NCI-H2107 (cell line): ENCODE results near the gene DLX3.
A peak's percentile ranks its signal among the peaks of the same experiment; 100 is the strongest.

Experiments
- DNase-seq: peaks from one replicate; lab custom pipeline; 2025; lab: John Stamatoyannopoulos, UW

Gene DLX3

DNA sequence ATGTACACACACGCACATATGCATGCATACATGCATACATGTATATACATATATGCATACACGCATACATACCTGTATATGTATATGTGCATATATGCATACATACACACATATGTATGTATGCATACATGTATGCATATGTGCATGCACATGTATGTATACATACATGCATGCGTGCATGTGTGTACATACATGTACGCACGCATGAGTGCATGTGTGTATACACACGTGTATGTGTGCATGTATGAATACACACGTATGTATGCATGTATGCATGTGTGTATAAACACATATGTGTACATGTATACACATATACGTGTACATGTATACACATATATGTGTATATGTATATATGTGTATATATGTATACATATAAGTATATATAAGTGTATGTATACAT lies 28.5 kb upstream of the DLX3 start:
- no peak for DNase-seq

DNA sequence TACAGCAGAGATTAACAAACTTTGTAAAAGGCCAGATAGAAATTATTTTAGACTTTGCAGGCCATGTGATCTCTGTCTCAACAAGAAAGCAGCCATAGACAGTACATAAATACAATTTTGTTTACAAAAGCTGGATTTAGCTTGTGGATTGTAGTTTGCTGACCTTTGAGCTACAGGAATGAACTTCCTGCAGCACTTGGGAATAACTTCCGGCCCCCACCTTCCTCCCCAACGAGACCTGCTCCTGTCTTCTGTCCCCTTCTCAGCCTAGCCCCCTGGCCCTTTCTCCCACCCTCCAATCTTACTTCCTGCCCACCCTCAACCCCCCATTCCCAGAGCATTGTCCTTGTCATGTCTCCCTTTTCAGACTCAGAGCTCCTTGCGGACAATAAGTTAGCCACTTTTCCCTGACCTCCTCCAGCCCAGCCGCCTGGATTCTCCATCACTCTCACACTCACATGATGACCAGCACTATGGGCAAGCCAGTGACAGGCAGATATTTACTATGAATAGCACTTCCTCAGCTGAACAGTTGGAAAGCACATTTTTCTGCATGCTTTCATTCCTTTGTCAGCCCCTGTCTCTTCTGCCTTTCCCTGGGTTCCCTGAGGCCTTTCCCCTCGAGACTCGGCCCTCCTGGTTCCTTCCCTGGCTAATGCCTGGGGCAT lies 27.6 kb upstream of the DLX3 start:
- DNase-seq = no peak

DNA sequence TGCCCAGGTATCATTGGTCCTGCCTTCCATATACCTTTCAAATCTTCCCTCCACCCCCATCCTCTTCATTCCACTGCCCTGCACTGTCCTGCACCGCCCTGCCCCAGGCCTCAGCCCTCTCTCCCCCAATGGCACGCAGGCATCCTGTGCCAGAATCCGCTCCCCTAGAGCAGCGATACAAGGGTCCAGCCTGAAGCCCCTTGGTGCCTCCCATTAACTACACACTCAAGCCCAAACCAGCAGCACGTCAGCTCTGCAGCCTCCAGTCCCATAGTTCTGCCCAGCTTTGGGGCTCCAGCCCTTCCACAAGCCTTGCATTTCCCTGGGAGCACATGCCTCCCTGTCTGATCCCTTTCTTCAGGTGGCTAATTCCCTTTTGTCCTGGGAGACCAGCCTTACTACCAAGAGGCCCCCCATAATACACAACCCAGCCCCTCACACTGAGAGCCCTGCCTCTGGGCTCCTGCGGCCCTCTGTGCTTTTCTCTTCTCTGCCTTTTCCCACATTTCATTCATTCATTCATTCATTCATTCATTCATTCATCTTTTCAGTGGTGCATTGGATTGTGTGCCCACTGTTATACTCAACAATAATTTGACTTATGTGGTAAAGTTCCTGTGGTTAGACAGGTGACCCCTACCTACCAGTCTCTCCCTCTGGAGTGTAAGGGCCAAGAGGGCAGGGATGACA lies 26.8 kb upstream of the DLX3 start:
- no peak for DNase-seq

DNA sequence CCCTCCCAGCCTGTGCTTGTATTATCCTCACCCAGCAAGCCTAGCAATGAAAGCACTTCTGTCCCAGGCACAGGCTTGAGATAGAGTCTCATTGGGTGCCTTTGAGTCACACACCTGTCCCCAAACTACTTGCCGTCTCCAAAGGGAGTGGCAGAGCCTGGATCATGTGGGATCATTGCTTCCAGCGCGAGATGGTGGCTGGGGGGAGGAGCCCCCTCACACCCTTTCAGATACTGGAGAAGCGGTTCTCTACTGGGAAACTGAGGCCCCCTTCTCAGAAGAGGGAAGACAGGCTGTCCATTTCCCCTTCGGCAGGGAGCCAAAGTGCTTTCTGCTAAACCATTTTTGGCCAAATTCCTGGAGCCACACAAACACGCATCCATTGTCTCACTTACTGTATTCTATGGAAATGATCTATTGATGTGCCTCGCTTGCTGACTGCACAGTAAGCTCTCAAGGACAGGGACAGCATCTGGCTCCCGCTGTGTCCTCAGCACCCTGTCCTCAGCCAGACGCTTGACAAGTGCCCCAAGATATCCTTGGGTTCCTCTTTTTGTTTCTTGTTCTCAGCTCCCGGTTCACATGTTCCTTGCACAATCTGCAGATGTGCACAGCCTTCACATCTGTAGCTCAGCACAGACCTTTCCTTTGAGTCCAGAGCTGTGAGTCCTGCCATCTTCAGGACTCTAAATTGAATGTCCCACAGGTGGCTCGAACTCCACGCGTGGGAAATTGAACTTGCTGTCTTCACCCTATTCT lies 26.0 kb upstream of the DLX3 start:
- DNase-seq = no peak

DNA sequence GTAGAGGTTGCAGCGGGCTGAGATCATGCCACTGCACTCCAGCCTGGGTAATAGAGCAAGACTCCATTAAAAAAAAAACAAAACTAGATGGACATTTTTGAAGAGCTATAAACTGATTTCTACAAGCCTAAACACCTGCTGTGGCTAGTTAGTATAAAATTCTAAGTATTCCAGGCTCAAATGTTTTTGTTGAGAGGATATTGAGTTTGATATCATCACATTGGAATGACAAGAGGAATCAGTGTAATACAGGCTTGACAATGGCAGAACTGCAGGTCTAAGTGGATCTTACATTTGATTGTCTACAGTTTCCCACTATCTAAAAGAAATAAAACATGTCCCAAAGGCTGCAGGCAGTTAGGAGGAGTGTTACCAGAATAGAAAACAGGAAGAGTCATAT lies 23.9 kb upstream of the DLX3 start:
- no peak for DNase-seq

DNA sequence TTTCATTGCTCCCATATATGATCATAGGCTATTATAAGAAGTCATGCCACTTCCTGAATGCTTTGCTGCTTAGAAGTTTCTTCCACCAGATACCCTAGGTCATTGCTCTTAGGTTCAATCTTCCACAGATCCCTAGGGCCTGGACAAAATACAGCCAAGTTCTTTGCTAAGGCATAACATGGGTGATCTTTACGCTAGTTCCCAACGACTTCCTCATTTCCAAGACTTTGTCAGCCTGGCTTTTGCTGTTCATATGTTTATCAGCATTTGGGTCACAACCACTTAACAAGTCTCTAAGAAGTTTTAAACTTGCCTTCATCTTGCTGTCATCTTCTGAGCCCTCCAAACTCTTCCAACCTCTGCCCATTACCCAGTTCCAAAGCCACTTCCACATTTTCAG lies 20.1 kb upstream of the DLX3 start:
- DNase-seq = no peak

DNA sequence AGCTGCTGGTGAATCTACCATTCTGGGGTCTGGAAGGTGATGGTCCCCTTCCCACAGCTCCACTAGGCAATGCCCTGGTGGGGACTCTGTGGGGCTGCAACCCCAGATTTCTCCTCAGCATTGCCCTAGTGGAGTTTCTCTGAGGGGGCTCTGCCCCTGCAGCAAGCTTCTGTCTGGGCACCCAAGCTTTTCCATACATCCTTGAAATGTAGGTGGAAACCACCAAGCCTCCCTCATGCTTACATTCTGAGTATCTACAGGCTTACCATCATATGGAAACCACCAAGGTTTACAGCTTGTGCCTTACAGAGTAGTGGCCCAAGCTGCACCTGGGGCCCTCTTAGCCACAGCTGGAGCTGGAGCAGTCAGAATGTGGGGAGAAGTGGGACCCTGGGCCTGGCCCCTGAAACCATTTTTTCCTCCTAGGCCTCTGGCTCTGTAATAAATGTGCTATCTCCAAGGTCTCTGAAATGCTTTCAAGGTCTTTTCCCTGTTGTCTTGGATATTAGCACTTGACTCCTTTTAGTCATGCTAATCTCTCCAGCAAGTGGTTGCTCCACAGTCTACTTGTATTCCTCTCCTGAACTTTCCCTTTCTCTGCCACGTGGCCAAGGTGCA lies 19.6 kb upstream of the DLX3 start:
- DNase-seq = no peak

DNA sequence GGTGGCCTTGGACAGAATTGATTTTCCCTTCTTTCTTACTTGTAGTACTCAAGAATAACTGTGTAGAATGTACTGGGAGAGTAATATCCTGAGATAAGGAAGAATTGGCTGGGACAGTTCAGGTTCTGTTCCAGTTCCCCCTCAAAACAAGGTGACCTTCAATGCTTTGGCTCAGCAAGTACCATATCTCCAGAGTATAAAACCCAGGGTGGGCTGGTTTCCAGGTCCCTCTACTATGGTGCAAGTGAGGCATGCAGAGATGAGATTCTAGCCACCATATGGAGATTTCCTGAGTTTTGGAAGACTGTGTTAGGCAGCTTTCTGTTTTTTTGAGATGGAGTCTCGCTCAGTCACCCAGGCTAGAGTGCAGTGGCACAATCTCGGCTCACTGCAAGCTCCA lies 18.1 kb upstream of the DLX3 start:
- DNase-seq = no peak

DNA sequence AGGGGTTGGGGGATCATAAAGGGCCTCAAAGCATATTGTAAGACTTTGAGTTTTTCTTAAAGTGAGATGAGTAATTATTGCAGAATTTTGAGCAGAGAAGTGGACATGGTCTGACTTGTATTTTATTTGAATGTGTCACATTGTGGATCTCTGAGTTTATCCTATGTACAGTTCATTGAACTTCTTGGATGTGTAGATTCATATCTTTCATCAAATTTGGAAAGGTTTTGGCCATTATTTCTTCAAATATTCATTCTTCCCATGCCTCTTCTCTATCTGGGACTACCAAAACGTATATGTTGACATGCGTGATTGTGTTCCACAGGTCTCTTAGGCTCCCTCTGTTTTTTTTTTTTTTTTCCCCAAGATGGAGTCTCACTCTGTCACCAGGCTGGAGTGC lies 14.3 kb upstream of the DLX3 start:
- DNase-seq = no peak

DNA sequence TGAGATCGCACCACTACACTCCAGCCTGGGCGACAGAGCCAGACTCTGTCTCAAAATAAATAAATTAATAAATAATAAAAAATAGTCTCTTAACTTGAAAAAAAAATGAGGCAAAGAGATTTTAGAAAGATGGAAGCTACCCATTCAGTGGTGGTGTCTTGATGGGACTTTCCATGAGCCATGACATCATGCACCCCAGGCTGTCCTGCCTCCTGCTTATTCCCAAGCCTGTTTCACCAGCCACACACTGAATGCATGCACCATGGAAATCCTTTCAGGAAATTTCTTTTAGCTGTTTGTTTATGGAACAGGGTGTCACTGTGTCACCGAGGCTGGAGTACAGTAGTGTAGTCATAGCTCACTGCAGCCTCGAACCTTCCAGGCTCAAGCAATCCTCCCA lies 8.9 kb upstream of the DLX3 start:
- DNase-seq = no peak

DNA sequence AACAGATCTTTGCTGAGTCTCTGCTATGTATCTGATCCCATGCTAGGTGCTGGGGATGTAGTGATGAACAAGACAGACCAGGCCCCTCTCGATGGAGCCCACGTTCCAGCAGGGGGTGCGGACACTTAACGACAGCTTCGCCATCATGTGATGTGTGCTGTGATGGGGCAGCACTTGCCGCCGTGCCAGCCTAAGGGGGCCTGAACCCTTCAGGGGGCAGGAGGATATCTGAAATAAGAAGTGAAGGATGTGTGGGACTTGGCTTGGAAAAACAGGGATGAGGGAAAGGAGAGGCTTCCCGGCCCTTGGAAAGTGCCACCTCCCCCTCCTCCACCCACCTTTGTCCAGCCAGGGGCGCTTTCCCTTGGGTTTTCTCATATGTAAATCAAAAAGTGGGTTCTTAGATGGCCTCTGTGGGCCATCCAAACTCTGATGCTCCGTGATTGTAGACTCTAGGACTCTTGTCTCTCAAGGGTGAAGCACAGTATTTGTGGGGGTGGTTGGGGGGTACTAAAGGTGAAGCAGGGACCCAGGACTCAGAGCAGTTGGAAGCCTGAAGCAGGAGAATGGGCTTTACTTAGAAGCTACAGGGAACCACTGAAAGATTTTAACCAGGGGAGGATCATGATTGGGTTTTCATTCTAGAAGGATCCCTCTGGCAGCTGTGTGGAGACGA lies 4.0 kb upstream of the DLX3 start:
- no peak for DNase-seq

DNA sequence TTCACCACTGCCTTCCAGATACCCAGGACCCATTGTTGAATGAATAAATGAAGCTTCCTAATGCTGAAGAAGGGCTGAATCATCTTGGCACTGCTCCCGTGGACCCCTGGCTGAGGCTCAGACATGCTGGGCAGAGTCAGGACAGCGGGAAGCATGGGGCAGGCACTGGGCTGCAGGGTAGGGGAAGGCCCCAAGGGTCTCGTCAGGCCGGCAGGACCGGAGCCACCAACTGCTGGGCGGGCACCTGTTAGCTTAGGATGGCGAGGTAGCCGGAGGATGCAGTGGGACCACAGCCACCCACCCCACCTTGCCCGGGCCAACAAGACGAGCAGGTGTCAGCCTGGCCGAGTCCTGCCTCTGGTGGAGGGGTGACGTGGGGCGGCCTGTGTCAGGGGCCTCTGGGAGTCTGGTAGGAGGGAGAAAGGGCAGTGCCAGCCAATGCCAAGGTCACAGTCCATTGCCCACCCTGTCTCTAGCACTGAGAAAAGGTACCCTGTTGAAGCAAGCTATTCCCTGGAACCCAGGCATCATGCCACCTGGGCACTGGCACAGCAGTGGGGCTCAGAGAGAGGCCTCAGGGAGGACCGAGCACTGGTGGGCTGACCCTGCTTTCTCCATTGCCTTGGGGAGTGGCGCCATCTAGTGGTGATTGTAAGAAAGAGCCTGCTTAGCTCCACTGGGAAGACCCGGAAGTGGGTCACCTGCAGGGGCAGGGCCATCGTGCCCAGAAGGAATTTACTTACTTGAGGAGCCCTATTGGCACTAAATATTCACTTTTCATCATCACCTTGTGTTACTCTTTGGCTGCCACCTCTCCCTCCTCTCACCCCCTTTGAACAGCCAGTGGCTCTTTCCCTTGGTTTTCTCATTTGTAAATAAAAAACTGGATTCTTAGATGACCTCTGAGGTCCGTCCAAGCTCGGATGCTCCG lies 3.0 kb upstream of the DLX3 start:
- peak; percentile 66 for DNase-seq

DNA sequence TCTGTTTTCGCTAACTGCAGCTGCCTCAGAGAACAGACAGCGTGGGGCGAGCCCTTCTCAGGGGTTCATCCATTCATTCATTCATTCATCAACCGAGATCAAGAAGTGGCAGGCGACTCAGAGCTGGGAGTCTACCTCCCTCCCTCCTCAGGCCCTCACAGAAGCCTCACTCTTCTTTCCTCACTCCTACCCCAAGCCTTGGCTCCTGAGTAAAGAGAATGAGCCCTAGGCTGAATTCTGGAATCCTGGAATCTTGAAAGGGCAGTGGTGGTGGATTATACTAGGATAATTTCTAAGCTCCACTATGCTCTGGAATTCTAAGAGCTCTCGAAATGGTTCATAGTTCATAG lies 2.3 kb upstream of the DLX3 start:
- no peak for DNase-seq

DNA sequence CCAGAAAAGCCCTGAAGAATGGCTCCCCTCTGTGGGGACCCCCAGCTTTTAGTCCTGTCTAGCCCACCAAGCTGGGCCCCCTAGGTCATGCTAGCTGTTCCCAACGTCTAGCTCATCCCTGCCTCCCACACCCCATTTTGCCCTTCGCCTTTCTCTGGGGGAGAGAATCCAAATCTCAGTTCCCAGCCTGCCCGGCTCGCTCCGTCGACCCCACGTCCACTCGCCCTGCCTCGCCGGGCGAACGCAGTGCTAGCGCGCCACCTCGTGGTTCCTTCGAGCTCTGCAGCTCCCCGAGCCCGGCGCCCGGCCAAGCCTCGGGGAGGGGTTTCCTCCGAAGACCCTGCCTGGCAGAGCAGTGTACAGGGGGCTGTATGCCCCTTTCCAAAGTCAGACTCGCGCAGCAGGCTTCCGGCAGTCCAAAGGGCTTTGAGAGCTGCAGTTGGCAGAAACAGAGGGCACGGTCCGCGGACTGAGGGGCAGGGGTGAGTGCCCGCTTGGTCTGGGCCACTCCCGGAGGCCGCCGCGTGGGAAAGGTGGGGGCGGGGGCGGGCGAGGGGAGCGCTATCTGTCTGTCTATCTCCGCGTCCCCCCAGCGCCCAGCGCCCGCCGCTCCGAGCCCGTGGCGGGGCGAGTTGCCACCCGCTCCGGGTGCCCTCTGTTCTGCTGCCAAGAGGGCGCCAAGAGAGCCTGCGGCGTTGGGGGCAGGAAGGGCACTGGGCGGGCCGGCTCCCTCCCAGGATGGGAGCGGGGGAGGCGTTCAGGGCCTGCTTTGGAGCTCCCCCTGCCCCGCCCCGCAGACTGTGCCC lies 1.7 kb upstream of the DLX3 start:
- DNase-seq = peak; percentile 28

DNA sequence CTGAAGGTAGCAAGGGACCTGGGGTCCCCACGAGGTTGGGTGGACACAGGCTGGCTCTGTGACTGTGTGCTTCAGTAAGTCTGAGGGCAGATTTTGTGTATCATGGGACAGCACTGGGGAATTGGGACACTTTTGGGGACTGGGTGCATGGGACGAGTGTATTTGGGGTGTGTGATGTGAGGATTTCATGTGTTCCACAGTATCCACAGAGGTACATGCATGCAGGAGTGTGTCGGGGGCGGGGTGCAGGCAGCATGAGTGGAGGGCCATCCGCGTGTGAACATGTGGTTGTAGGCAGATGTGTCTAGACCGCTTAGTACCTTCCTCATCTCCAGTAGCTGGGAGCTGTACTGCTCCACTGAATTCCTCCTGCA lies 1.1 kb upstream of the DLX3 start:
- DNase-seq = no peak

DNA sequence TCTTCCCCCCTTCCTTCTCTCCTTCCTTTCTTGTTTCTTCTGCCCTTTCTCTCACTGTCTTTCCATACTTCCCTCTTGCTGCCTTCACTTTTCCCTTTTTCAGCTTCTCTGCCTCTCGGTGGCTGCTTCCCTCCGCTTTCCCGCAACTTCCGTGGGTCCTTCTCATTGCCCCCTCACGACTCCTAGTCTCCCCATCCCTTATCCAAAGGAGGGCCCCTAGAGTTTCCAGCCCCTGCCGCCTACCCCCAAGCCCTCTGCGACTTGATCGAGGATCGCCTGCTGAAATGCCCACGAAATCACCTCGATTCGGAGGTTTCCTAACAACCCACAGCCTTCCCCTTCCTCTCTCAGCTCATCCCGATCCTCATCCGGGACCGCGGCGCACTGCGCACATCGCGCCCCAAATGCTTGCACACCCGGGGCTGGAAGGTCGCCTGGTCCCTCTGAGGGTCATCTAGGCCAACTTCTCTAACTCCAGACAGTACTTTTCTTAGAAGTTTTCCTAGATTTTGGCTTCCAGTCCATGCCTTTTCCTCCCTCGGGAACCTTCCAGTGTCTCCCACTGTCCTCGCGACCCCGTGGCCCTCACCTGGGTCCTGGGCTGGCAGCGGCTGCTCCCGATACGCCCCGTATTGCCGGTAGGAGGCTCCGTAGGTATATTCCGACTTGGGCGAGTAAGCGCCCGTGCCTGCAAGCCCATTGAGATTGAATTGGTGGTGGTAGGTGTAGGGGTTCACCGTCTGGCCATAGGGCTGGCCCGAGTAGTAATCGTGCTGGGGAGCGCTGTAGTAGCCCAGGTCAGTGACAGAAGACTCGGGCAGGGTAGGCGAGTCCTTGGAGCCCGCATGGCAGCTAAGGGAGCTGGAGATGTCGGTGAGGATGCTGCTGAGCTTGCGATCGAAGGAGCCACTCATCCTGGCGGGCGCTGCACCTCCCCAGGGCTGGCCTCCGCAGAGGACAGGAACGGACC lies 654 bp downstream of the DLX3 start:
- no peak for DNase-seq

DNA sequence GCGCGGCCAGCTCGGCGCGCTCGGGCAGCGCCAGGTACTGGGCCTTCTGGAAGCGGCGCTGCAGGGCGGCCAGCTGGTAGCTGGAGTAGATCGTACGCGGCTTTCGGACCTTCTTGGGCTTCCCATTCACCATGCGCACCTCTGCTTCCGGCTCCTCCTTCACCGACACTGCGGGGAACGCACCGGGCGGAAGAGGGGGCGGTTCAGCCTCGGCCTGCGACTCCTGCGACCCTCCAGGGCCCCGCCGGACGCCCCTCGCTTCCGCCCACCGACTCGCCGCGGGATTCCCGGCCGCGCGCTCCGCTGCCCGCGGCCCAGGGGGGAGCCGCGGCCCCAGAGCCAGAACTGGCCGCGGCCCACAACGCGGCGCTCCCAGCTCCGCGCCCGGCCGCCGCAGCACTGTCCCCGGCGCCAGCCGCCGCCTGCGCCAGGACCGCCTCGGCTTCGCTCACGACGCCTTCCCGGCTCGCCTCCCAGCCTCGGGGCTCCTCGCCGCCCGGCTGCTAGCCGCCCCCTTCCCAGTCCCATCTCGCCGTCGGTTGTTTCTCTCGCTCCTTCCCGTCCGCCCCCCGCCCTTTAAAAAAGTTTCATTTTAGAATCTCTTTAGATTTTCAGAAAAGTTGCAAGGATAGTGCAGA lies 1.5 kb downstream of the DLX3 start:
- no peak for DNase-seq

DNA sequence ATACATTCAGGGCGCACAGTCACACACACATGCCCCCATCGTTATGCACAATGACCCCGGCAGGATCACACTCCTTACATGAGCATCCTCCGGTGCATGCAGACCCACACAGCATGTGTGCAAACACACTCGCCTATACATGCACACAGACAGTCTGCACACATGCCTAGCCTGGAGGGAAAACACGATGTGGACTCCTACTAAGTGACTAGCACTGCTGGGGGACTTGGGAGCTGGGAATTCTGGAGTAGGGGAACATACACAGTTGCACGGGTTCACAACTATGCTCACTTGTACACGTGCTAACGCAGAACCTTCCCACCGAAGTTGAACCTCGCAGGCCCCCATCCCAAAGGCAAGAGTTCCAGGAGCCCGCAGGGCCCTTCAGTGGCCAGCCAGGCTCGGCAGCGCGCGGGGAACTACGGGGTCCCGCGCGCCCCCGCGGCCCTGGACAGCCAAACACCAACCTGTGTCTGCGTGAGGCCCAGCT lies 2.0 kb downstream of the DLX3 start:
- DNase-seq = no peak
